WTC11 (cell line): ENCODE data around the gene SENP5.

Experiments
- ETV6 ChIP-seq: sonication (generic); formaldehyde crosslinking; IDR thresholded peaks from 2 replicates; pipeline ENCODE4 v1.8.1; 2022; ENCODE audit warnings: mild to moderate bottlenecking, missing genetic modification reagents
- GABPB1 ChIP-seq: sonication (generic); formaldehyde crosslinking; IDR thresholded peaks from 2 replicates; pipeline ENCODE4 v1.8.1; 2023; ENCODE audit warnings: mild to moderate bottlenecking, missing genetic modification reagents
- MYBL2 ChIP-seq: sonication (generic); formaldehyde crosslinking; IDR thresholded peaks from 2 replicates; pipeline ENCODE4 v1.8.1; 2023; ENCODE audit warnings: mild to moderate bottlenecking, moderate library complexity, missing genetic modification reagents
- NFYB ChIP-seq: sonication (generic); formaldehyde crosslinking; conservative IDR thresholded peaks from 2 replicates; pipeline ENCODE4 v1.8.0; 2022; ENCODE audit warnings: low read depth, missing genetic modification reagents
- ZNF263 ChIP-seq: sonication (generic); formaldehyde crosslinking; IDR thresholded peaks from 2 replicates; pipeline ENCODE4 v1.8.1; 2022; ENCODE audit warnings: low read depth, mild to moderate bottlenecking, moderate library complexity, missing genetic modification reagents
- TF ChIP-seq, protein P1 (sequence below): fragments of 200-600 bp; IDR thresholded peaks from 2 replicates; pipeline ENCODE4 v1.8.0; 2022; ENCODE audit warnings: antibody characterized with exemption
- TF ChIP-seq, protein P2 (sequence below): fragments of 250-450 bp; sonication (Bioruptor Pico); IDR thresholded peaks from 2 replicates; pipeline ENCODE4 v2.1.2; 2022; ENCODE audit warnings: mild to moderate bottlenecking, moderate library complexity
- TF ChIP-seq, protein P3 (sequence below): sonication (generic); formaldehyde crosslinking; IDR thresholded peaks from 2 replicates; pipeline ENCODE4 v1.8.0; 2022; ENCODE audit warnings: mild to moderate bottlenecking, missing genetic modification reagents
- TF ChIP-seq, protein P4 (sequence below): sonication (generic); formaldehyde crosslinking; IDR thresholded peaks from 2 replicates; pipeline ENCODE4 v1.8.0; 2022; ENCODE audit warnings: mild to moderate bottlenecking, missing genetic modification reagents
- TF ChIP-seq, protein P5 (sequence below): sonication (generic); formaldehyde crosslinking; IDR thresholded peaks from 2 replicates; pipeline ENCODE4 v1.8.1; 2023; ENCODE audit warnings: mild to moderate bottlenecking, missing genetic modification reagents, borderline replicate concordance
- TF ChIP-seq, protein P6 (sequence below): sonication (generic); formaldehyde crosslinking; IDR thresholded peaks from 2 replicates; pipeline ENCODE4 v1.8.1; 2022; ENCODE audit warnings: low read depth, mild to moderate bottlenecking, moderate library complexity, missing genetic modification reagents, borderline replicate concordance
- TF ChIP-seq, protein P7 (sequence below): sonication (generic); formaldehyde crosslinking; IDR thresholded peaks from 2 replicates; pipeline ENCODE4 v1.8.0; 2023; ENCODE audit warnings: missing genetic modification reagents, mild to moderate bottlenecking, borderline replicate concordance

DNA sequence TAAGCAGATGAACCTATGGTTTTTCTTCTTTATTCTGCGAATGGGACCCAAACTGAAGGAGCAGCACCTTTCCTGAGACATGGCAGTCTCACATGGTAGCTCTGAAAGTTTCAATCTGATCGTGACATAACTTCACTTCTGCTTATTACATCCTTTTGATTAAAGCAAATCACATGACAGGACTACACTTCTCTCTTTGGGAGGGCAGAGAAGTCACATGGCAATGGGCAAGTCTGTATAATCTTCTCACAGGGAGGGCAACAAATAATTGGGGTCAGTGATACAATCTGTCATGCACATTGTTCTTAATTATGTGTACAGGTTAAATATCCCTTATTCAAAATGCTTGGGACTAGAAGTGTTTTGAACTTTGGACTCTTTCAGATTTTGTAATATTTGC, 53.0 kb downstream of the SENP5 start:
- TF ChIP-seq, protein P1, sequence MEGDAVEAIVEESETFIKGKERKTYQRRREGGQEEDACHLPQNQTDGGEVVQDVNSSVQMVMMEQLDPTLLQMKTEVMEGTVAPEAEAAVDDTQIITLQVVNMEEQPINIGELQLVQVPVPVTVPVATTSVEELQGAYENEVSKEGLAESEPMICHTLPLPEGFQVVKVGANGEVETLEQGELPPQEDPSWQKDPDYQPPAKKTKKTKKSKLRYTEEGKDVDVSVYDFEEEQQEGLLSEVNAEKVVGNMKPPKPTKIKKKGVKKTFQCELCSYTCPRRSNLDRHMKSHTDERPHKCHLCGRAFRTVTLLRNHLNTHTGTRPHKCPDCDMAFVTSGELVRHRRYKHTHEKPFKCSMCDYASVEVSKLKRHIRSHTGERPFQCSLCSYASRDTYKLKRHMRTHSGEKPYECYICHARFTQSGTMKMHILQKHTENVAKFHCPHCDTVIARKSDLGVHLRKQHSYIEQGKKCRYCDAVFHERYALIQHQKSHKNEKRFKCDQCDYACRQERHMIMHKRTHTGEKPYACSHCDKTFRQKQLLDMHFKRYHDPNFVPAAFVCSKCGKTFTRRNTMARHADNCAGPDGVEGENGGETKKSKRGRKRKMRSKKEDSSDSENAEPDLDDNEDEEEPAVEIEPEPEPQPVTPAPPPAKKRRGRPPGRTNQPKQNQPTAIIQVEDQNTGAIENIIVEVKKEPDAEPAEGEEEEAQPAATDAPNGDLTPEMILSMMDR: no peak
- TF ChIP-seq MYBL2 (no peak), ETV6 (no peak), GABPB1 (no peak), NFYB (CRISPR knock-in tag) (no peak), ZNF263 (CRISPR knock-in tag) (no peak)
- TF ChIP-seq, protein P2, sequence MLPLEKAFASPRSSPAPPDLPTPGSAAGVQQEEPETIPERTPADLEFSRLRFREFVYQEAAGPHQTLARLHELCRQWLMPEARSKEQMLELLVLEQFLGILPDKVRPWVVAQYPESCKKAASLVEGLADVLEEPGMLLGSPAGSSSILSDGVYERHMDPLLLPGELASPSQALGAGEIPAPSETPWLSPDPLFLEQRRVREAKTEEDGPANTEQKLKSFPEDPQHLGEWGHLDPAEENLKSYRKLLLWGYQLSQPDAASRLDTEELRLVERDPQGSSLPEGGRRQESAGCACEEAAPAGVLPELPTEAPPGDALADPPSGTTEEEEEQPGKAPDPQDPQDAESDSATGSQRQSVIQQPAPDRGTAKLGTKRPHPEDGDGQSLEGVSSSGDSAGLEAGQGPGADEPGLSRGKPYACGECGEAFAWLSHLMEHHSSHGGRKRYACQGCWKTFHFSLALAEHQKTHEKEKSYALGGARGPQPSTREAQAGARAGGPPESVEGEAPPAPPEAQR (CRISPR knock-in tag): no peak
- TF ChIP-seq, protein P3, sequence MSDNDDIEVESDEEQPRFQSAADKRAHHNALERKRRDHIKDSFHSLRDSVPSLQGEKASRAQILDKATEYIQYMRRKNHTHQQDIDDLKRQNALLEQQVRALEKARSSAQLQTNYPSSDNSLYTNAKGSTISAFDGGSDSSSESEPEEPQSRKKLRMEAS (CRISPR knock-in tag): no peak
- TF ChIP-seq, protein P4, sequence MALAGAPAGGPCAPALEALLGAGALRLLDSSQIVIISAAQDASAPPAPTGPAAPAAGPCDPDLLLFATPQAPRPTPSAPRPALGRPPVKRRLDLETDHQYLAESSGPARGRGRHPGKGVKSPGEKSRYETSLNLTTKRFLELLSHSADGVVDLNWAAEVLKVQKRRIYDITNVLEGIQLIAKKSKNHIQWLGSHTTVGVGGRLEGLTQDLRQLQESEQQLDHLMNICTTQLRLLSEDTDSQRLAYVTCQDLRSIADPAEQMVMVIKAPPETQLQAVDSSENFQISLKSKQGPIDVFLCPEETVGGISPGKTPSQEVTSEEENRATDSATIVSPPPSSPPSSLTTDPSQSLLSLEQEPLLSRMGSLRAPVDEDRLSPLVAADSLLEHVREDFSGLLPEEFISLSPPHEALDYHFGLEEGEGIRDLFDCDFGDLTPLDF: no peak
- TF ChIP-seq, protein P5, sequence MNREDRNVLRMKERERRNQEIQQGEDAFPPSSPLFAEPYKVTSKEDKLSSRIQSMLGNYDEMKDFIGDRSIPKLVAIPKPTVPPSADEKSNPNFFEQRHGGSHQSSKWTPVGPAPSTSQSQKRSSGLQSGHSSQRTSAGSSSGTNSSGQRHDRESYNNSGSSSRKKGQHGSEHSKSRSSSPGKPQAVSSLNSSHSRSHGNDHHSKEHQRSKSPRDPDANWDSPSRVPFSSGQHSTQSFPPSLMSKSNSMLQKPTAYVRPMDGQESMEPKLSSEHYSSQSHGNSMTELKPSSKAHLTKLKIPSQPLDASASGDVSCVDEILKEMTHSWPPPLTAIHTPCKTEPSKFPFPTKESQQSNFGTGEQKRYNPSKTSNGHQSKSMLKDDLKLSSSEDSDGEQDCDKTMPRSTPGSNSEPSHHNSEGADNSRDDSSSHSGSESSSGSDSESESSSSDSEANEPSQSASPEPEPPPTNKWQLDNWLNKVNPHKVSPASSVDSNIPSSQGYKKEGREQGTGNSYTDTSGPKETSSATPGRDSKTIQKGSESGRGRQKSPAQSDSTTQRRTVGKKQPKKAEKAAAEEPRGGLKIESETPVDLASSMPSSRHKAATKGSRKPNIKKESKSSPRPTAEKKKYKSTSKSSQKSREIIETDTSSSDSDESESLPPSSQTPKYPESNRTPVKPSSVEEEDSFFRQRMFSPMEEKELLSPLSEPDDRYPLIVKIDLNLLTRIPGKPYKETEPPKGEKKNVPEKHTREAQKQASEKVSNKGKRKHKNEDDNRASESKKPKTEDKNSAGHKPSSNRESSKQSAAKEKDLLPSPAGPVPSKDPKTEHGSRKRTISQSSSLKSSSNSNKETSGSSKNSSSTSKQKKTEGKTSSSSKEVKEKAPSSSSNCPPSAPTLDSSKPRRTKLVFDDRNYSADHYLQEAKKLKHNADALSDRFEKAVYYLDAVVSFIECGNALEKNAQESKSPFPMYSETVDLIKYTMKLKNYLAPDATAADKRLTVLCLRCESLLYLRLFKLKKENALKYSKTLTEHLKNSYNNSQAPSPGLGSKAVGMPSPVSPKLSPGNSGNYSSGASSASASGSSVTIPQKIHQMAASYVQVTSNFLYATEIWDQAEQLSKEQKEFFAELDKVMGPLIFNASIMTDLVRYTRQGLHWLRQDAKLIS (CRISPR knock-in tag): no peak
- TF ChIP-seq, protein P6, sequence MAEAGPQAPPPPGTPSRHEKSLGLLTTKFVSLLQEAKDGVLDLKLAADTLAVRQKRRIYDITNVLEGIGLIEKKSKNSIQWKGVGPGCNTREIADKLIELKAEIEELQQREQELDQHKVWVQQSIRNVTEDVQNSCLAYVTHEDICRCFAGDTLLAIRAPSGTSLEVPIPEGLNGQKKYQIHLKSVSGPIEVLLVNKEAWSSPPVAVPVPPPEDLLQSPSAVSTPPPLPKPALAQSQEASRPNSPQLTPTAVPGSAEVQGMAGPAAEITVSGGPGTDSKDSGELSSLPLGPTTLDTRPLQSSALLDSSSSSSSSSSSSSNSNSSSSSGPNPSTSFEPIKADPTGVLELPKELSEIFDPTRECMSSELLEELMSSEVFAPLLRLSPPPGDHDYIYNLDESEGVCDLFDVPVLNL (CRISPR knock-in tag): no peak
- TF ChIP-seq, protein P7, sequence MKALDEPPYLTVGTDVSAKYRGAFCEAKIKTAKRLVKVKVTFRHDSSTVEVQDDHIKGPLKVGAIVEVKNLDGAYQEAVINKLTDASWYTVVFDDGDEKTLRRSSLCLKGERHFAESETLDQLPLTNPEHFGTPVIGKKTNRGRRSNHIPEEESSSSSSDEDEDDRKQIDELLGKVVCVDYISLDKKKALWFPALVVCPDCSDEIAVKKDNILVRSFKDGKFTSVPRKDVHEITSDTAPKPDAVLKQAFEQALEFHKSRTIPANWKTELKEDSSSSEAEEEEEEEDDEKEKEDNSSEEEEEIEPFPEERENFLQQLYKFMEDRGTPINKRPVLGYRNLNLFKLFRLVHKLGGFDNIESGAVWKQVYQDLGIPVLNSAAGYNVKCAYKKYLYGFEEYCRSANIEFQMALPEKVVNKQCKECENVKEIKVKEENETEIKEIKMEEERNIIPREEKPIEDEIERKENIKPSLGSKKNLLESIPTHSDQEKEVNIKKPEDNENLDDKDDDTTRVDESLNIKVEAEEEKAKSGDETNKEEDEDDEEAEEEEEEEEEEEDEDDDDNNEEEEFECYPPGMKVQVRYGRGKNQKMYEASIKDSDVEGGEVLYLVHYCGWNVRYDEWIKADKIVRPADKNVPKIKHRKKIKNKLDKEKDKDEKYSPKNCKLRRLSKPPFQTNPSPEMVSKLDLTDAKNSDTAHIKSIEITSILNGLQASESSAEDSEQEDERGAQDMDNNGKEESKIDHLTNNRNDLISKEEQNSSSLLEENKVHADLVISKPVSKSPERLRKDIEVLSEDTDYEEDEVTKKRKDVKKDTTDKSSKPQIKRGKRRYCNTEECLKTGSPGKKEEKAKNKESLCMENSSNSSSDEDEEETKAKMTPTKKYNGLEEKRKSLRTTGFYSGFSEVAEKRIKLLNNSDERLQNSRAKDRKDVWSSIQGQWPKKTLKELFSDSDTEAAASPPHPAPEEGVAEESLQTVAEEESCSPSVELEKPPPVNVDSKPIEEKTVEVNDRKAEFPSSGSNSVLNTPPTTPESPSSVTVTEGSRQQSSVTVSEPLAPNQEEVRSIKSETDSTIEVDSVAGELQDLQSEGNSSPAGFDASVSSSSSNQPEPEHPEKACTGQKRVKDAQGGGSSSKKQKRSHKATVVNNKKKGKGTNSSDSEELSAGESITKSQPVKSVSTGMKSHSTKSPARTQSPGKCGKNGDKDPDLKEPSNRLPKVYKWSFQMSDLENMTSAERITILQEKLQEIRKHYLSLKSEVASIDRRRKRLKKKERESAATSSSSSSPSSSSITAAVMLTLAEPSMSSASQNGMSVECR (CRISPR knock-in tag): no peak
